GM21381 (cell line): ENCODE results near the gene CHRND.

ENCODE experiments used
- ATAC-seq: cut with Tn5 transposase; IDR thresholded peaks from one replicate; pipeline ENCODE4 v1.9.1; 2021; ENCODE audit warnings: mild to moderate bottlenecking, moderate library complexity; ENCODE audit not compliant: unreplicated experiment

The CHRND gene

GRCh38 chr2:232487385-232488096 lies 38.4 kb upstream of the CHRND start, which contains the start of gene ECEL1:
Gene ECEL1 (minus strand): TSS chr2:232487834. CDS start chr2:232486653, 1,181 bp downstream.
- no peak for ATAC-seq

- ATAC-seq, result no peak
These were observed 37.8 kb upstream of the CHRND start for GRCh38 chr2:232488097-232488711.

- no peak for ATAC-seq
These were observed 37.1 kb upstream of the CHRND start for GRCh38 chr2:232488721-232489300.

- ATAC-seq, result no peak
These were observed 36.3 kb upstream of the CHRND start for GRCh38 chr2:232489516-232490220.

- no peak for ATAC-seq
These were observed 35.5 kb upstream of the CHRND start for GRCh38 chr2:232490221-232491138.

- no peak for ATAC-seq
These were observed 34.7 kb upstream of the CHRND start for GRCh38 chr2:232491139-232491780.

- ATAC-seq, result no peak
These were observed 33.6 kb upstream of the CHRND start for GRCh38 chr2:232492236-232492848.

GRCh38 chr2:232492963-232493700 lies 32.8 kb upstream of the CHRND start:
- no peak for ATAC-seq

GRCh38 chr2:232493701-232494474 lies 32.1 kb upstream of the CHRND start:
- ATAC-seq, result no peak

GRCh38 chr2:232494542-232494941 lies 31.4 kb upstream of the CHRND start:
- no peak for ATAC-seq

- no peak for ATAC-seq
These were observed 30.7 kb upstream of the CHRND start for GRCh38 chr2:232495292-232495691.

GRCh38 chr2:232496501-232497270 lies 29.3 kb upstream of the CHRND start:
- no peak for ATAC-seq

- no peak for ATAC-seq
These were observed 28.6 kb upstream of the CHRND start for GRCh38 chr2:232497348-232497747.

- ATAC-seq, result no peak
These were observed 27.5 kb upstream of the CHRND start for GRCh38 chr2:232498452-232498851.

- no peak for ATAC-seq
These were observed 24.6 kb upstream of the CHRND start for GRCh38 chr2:232501331-232501771.

- ATAC-seq, result no peak
These were observed 24.1 kb upstream of the CHRND start for GRCh38 chr2:232501794-232502390.

GRCh38 chr2:232502511-232502910 lies 23.4 kb upstream of the CHRND start:
- ATAC-seq, result no peak
